GM12801 (cell line): ENCODE measurements around the gene TTLL10.

ENCODE experiments used
- CTCF ChIP-seq: IDR thresholded peaks from one replicate; pipeline ENCODE4 v1.5.1; 2011; ENCODE audit warnings: control low read depth; ENCODE audit not compliant: insufficient read length; ENCODE audit errors: extremely low read depth

The TTLL10 gene

DNA sequence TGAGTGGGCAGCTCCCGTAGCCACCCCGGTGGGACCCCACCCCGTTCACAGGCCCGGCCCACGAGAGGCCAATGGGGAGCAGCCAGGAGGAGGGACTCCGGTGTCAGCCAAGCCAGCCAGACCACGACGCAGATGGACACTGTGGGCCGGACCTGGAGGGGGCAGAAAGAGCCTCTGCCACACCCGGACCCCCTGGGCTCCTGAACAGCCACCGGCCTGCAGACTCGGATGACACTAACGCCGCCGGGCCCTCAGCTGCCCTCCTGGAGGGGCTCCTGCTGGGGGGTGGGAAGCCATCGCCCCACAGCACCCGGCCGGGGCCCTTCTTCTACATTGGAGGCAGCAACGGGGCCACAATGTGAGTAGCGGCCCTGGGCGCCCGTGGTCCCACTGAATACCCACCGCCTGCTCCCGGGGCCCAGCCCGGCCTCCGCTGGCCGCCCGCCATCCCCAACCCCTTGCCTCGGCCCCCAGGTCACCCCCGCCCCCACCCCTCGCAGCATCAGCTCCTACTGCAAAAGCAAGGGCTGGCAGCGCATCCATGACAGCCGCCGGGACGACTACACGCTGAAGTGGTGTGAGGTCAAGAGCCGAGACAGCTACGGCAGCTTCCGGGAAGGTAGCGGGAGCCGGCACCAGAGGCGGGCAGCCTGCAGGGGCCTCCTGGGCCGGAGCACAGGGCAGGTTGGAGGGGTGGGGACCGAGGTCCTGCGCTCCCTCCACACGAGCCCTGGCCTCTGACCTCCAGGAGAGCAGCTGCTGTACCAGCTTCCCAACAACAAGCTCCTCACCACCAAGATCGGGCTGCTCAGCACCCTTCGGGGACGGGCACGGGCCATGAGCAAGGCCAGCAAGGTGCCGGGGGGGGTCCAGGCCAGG, 6.5 kb downstream of the TTLL10 start:
- TF ChIP-seq CTCF: no peak

DNA sequence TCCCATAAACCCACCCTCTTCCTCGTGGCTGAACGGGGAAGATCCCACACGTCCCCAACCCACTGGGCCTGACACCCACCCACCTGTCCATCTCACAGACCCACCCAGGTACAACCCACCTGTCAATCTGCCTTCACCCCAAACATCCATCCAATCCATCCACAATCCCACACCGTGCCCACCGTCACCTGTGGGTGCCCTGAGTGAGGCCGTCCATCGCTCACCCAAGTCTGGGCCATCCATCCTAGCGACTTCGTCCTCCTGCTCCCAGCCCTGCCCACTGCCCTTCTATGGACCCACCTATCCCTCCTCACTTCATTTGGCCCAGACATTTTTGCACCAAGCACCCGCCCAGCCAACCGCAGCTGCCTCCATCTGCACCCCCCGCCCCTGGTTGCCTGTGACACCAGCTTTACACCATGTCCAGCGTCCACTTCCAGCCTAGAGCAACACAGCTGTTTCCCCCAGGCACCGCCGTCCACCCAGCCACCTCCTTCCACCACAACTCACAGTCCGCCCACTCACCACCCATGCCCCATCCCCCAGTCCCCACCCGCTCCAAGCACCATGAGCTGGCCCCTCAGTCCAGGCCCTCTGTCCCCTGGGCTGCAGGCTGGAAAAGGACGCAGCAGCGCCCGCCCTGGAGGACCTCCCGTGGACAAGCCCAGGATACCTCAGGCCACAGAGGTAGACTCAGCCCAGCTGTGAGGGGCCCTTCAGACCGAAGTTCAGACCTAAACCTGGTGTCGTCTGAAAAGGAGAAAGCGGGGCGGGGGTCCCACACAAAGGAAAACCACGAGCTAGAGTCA, 7.7 kb downstream of the TTLL10 start:
- no peak for TF ChIP-seq CTCF

- no peak for TF ChIP-seq CTCF
These were observed 8.3 kb downstream of the TTLL10 start for GRCh38 chr1:1181938-1182410.

DNA sequence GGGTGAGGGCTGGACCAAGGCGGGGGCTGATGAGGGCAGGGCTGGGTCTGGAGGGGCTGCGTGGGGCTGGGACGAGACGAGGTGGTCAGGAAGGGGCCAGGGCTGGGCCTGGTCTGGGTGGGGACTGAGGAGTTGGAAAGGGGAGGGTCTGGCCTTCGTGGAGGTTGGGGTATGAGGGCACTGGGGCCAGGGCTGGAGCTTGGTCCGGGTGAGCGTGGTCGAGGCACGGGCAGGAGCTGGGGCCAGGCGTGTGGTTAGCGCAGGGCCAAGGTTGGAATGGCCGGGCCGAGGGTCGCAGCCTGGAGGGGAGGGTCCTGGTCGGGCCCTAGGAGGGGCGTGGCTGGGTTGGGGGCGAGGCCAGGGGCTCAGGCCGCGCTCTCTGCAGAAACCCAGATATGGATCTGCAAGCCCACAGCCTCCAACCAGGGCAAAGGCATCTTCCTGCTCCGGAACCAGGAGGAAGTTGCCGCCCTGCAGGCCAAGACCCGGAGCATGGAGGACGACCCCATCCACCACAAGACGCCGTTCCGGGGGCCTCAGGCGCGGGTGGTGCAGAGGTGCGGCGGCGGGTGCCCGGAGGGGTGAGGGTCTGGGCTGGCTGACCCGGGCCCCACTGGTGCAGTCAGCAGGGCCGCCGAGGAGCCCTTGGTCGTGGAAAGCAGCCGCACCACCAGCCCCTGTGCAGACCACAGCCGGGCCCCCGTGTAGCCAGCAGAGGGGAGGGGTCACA, 9.0 kb downstream of the TTLL10 start:
- TF ChIP-seq CTCF: no peak

DNA sequence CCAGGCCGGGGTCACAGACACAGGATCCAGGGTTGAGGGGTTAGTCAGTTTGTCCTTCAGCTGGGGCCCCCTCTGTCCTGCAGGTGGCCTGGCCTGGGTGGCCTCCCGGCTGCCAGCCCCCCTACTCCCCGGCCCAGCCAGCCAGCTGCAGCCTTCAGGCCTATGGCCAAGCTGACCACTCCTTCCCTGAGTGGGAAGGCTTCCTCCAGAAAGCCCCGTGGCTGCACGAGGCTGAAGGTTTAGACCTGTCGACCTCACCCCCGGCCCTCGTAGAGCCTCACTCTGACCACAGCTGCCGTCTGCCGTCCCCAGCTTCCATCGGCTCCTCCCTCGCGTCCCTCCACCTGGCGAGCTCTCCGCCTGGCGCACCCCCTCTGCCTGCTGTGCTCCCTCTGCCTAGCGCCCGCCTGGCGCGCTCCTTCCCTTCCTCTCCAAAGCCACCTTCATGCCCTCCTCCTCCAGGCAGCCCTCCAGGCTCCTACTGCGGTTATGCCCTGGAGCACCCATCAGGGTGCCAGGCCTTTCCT, 9.6 kb downstream of the TTLL10 start:
- no peak for TF ChIP-seq CTCF

- TF ChIP-seq CTCF: no peak
These were observed 10.4 kb downstream of the TTLL10 start for GRCh38 chr1:1183833-1184775.
